ENCODE measurements around the gene EIF5A. TPM values are rescaled to one million over a fixed set of nuclear protein-coding genes. Genes with fewer than 3 reads are reported as not detected.

EIF5A gene
- total RNA-seq, 6 experiments from 2014 or later = 222 to 299 (median 238) TPM

DNA sequence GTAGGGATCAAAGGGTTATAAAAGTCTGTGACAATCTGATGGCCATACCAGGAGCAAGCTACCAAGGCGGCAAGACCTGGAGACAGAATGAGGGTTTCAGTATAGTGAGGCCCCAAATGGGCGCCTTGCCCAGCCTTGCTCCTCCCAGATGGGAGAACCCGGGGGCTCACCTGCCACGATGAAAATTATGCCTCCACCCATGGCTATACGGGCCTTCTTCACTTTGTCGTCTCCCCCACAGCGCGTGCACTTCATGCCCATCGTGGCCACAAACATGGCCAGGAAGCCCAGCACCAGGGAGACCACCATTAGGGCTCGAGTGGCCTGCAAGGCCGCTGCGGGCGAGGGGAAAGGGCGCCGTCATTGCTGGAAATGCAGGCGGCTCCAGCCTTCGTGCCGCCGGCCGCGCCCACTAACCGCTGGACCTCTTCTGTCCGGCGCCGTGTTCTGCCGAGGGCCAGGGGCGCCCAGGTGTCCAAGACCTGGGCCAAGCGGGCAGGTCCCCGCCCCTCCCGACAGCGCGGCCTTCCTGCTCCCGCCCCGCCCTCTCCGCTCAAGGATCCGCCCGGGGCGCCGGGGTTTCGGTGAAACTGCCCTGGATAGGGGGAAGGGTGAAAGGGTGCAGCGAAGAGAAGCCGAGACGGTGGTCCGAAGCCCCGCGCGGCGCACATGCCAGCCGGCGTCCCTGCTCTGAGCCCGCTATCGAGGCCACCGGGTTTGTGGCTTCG is 46.6 kb upstream of the EIF5A start:
- peak; percentile 86 for TF ChIP-seq POLR2A (IDR thresholded peaks at IDR 0.05)
- TF ChIP-seq, protein P1, sequence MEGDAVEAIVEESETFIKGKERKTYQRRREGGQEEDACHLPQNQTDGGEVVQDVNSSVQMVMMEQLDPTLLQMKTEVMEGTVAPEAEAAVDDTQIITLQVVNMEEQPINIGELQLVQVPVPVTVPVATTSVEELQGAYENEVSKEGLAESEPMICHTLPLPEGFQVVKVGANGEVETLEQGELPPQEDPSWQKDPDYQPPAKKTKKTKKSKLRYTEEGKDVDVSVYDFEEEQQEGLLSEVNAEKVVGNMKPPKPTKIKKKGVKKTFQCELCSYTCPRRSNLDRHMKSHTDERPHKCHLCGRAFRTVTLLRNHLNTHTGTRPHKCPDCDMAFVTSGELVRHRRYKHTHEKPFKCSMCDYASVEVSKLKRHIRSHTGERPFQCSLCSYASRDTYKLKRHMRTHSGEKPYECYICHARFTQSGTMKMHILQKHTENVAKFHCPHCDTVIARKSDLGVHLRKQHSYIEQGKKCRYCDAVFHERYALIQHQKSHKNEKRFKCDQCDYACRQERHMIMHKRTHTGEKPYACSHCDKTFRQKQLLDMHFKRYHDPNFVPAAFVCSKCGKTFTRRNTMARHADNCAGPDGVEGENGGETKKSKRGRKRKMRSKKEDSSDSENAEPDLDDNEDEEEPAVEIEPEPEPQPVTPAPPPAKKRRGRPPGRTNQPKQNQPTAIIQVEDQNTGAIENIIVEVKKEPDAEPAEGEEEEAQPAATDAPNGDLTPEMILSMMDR (IDR thresholded peaks at IDR 0.05) = no peak
- Histone ChIP-seq H3K9me3 (no peaks in the 10 kb centered on the region), H3K27ac (peak overlapping the region; percentile 96 to 99 (median 98)), H3K4me1 (peaks cover 0 to 50% (median 13%) of the 10 kb centered on the region in 4 donors), H3K27me3 (no peaks in the 10 kb centered on the region), H3K4me3 (peak overlapping the region; percentile 64 to 73 (median 66)), H3K36me3 (peaks cover 0 to 16% (median 5%) of the 10 kb centered on the region in 4 donors)
- ATAC-seq = peak; percentile 70 to 84 (median 74)
- DNase-seq = peak; percentile 87 to 90 (median 89)
- intact Hi-C loops (cut with DNase I) = no loop called here
- 0% methylated on average over 1 of the region's 54 CpGs for WGBS (ENCODE audit: insufficient coverage, low coverage, low lambda C conversion rate, missing lambda C conversion rate)

DNA sequence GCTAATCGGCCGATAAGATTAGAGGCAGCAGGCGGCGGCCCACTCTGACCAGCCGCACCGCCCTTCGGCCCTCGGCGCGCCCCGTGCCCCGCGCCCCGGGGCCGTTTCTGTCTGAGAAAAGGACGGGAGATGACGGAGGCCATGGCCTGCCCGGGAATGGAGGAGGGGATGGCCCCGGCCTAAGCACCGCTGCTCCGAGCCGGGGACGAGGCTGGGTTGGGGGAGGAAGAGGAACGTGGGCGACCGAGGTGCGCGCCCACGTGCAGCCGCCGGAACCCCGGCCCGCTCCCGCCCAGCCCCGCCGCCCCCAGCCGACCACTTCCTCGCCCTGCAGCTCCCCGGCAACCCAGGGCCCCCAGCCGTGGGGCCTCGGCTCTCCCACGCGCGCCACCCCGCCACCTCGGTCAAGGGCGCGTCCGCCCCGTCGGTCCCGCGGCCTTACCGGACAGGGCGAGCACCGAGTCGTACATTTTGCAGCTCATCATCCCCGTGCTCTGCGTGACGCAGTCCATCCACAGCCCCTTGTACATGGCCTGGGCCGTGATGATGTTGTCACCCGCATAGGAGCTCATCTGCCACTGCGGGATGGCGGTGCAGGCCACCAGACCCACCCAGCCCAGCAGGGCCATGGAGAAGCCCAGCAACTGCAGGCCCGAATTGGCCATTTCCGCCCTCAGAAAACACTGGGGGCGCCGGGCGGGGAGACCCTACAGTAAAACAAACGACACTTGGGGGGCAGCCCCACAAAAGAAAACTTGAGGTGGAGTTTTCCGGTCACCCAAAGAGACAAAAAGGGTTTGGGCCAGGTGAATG is 45.8 kb upstream of the EIF5A start:
- 20% methylated on average over 2 of the region's 71 CpGs for WGBS (ENCODE audit: insufficient coverage, low coverage, low lambda C conversion rate, missing lambda C conversion rate)
- no peaks in the 10 kb centered on the region for H3K27me3 ChIP-seq
- intact Hi-C loops (cut with DNase I) = no loop called here
- peak overlapping the region; percentile 64 to 73 (median 66) for H3K4me3 ChIP-seq
- H3K9me3 ChIP-seq = no peaks in the 10 kb centered on the region
- DNase-seq (peak in 1 of 3 donors; percentile 42), ATAC-seq (peak; percentile 2 to 29 (median 10))
- H3K4me1 ChIP-seq = peaks cover 0 to 50% (median 13%) of the 10 kb centered on the region in 4 donors
- TF ChIP-seq, protein P1 (IDR thresholded peaks at IDR 0.05) = no peak
- no peak for TF ChIP-seq POLR2A (IDR thresholded peaks at IDR 0.05)
- peaks cover 0 to 10% (median 3%) of the 10 kb centered on the region in 4 donors for H3K36me3 ChIP-seq
- peak overlapping the region; percentile 96 to 99 (median 98) for H3K27ac ChIP-seq

DNA sequence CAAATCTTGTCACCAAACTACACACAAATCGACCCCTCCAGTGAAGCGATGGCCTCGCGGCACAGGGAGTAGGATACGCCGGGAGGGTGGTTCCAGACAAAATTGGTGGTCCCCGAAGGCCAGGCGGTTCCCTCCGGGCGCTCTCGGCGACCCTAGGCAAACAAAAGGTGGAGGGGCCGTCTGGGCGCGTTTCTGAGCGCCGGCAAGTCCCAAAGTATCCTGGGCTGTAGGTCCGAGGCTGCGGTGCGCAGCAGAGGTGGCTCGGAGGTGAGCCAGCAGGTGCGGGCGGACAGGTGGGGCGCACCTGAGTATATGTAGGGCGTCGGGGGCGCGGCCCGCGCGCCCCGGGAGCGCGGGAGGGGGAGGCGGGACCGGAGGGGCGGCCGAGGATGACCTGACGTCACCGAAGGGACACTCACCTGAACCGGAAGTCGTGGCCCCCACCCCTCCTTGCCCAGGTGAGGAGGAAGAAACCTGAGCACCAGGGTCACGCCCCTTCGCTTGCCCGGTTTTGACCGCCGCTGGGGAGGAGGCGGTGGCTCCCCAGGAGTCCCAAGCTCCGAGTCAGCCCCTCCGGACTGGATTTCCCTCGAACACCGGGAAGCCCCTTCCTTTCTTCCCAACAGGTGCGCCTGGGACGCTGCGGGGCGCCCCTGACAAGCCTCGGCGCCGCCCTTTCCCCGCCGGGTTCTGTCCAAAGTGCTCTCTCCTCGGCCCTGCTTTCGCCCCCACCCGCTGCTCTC is 45.1 kb upstream of the EIF5A start, which contains the start of gene CLDN7:
CLDN7 (minus strand) TSS at position 287 of the 743 bp plus-strand sequence. CDS start 435 bp downstream, outside the sequence.
- Histone ChIP-seq H3K36me3 (peaks cover 0 to 4% (median under 1%) of the 10 kb centered on the region in 4 donors), H3K4me1 (peaks cover 0 to 50% (median 13%) of the 10 kb centered on the region in 4 donors), H3K27ac (peak within 1 kb of the TSS; percentile 96 to 99 (median 98)), H3K27me3 (no peaks in the 10 kb centered on the region), H3K4me3 (peak within 1 kb of the TSS; percentile 64 to 73 (median 66)), H3K9me3 (no peaks in the 10 kb centered on the region)
- peak in 2 of 3 donors; percentile 54 to 62 for DNase-seq
- peak; percentile 49 for TF ChIP-seq POLR2A (IDR thresholded peaks at IDR 0.05)
- TF ChIP-seq, protein P1 (IDR thresholded peaks at IDR 0.05) = no peak
- intact Hi-C loops (cut with DNase I) = no loop called here
- WGBS (ENCODE audit: insufficient coverage, low coverage, low lambda C conversion rate, missing lambda C conversion rate) = 3% methylated on average over 23 of the region's 64 CpGs
- ATAC-seq = peak in 1 of 4 donors; percentile 4
